WI38 (cell line): ENCODE measurements around the gene ERCC4.

Experiments
- H3K4me3 ChIP-seq: 2 replicates; pipeline ENCODE4 v1.5.1; 2011; ENCODE audit warnings: low read depth, mild to moderate bottlenecking, control low read depth, low read length
- TF ChIP-seq, protein P1 (sequence below): IDR thresholded peaks from 2 replicates; pipeline ENCODE4 v1.5.1; 2012; ENCODE audit warnings: low read depth, mild to moderate bottlenecking, control low read depth, low read length

The ERCC4 gene

GRCh38 chr16:13994239-13995106, 74.5 kb downstream of the ERCC4 start:
- TF ChIP-seq, protein P1, sequence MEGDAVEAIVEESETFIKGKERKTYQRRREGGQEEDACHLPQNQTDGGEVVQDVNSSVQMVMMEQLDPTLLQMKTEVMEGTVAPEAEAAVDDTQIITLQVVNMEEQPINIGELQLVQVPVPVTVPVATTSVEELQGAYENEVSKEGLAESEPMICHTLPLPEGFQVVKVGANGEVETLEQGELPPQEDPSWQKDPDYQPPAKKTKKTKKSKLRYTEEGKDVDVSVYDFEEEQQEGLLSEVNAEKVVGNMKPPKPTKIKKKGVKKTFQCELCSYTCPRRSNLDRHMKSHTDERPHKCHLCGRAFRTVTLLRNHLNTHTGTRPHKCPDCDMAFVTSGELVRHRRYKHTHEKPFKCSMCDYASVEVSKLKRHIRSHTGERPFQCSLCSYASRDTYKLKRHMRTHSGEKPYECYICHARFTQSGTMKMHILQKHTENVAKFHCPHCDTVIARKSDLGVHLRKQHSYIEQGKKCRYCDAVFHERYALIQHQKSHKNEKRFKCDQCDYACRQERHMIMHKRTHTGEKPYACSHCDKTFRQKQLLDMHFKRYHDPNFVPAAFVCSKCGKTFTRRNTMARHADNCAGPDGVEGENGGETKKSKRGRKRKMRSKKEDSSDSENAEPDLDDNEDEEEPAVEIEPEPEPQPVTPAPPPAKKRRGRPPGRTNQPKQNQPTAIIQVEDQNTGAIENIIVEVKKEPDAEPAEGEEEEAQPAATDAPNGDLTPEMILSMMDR, result no peak

DNA sequence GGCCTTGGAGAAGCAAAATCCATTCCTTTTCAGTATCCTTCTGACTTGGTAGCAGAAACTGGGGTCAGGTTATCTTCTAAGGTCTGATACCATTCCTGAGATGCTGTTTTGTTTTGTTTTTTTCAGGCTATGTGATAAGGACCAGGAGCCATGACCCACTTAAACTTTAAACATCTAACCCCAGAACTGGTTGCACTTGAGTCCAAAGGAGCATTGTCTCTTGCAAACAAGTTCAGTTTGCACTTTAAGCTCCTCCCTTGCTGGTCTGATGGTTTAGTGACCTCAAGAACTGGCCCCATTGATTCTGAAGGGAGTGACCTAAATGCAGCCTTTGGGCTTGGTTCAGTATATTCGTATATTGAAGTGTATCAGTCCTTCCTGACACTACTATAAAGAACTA, 75.2 kb downstream of the ERCC4 start:
- H3K4me3 ChIP-seq, result no peak overlapping the region
- TF ChIP-seq, protein P1, result no peak

More at GRCh38 chr16:13994239-13995106, 74.5 kb downstream of the ERCC4 start:
- H3K4me3 ChIP-seq, result no peak overlapping the region

DNA sequence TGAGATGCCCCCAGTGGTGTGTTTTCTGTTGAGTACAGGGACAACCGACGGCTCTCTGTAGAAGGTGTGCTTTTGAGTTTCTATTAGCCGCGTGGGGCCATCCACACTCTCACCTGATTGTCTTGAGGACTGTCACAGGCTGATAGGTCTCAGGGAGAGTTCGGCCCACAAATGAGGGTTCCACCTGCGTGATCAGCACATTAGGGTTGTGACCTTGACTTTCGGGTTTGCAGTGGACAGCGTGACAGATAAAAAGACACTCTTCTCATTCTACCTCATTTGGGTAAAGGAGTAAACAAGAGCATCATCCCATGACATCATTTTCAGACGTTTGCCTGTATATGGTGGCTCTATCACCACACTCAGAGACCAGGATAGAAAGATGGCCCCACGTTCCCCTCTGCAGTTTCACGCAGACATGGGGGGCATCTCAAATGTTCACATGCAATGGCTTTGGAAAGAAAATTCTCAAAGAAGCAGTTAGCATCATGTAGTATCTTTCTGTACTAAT, 76.9 kb downstream of the ERCC4 start:
- H3K4me3 ChIP-seq, result no peak overlapping the region
- TF ChIP-seq, protein P1, result no peak

DNA sequence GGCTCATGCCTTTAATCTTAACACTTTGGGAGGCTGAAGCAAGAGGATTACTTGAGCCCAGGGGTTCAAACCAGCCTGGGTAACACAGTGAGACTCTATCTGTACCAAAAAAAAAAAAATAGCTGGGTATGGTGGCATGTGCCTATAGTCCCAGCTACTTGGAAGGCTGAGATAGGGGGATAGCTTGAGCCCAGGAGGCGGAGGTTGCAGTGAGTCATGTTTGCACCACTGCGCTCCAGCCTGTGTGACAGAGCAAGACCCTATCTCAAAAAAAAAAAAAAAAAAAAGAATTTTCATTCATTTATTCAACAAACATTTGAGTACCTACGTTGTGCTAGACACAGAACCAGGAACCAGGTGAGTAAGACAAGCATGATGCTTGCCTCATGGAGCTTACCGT, 77.6 kb downstream of the ERCC4 start:
- no peak overlapping the region for H3K4me3 ChIP-seq
- TF ChIP-seq, protein P1, result no peak

DNA sequence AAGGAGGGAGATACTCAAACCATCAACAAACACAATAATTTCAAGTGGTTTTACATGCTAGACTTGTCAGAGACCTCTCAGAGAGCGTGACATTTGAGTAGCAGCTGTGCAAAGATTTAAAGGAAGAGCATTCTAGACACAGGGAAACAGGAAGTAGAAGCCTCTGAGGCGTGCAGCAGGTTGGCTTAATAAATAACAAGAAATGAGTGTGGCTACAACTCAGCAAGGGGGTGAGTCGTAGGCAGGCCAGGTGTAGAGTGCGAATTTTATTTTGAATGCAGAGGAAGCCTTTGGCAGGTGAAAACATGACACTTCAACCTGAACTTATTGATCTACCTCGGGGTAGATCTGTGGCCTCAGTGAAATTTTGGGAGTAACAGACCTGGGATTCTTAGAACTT, 78.0 kb downstream of the ERCC4 start:
- TF ChIP-seq, protein P1, result no peak
- no peak overlapping the region for H3K4me3 ChIP-seq

- H3K4me3 ChIP-seq, result no peak overlapping the region
- TF ChIP-seq, protein P1, result no peak
Observed at GRCh38 chr16:13999071-13999894, 79.3 kb downstream of the ERCC4 start.

GRCh38 chr16:13999895-14000425, 80.0 kb downstream of the ERCC4 start:
- TF ChIP-seq, protein P1, result no peak
- no peak overlapping the region for H3K4me3 ChIP-seq
